ENCODE results near the gene TCF20. TPM values are rescaled to one million over a fixed set of nuclear protein-coding genes. Genes with fewer than 3 reads are reported as not detected.

The TCF20 gene
- total RNA-seq, 3 donors from 2014 or later, result 24.2 to 43.3 (median 36.1) TPM

- no peaks in the 10 kb centered on the region for H3K4me1 ChIP-seq
- no peaks in the 10 kb centered on the region for H3K27me3 ChIP-seq
- intact Hi-C loops (cut with DNase I; ENCODE audit: low total_unique reads), result no loop called here
- H3K27ac ChIP-seq, result no peak overlapping the region
- TF ChIP-seq CTCF (IDR thresholded peaks at IDR 0.05), result no peak
- TF ChIP-seq POLR2AphosphoS5 (IDR thresholded peaks at IDR 0.05), result no peak
- no peak for TF ChIP-seq POLR2A (IDR thresholded peaks at IDR 0.05)
- no peaks in the 10 kb centered on the region for H3K9me3 ChIP-seq
- DNase-seq (ENCODE audit: low spot score in 2 of 2), result no peak
- H3K4me3 ChIP-seq, result no peak overlapping the region
- H3K36me3 ChIP-seq, result no peaks in the 10 kb centered on the region
Measured at GRCh38 chr22:42261296-42261695, 9.2 kb downstream of the TCF20 start.

DNA sequence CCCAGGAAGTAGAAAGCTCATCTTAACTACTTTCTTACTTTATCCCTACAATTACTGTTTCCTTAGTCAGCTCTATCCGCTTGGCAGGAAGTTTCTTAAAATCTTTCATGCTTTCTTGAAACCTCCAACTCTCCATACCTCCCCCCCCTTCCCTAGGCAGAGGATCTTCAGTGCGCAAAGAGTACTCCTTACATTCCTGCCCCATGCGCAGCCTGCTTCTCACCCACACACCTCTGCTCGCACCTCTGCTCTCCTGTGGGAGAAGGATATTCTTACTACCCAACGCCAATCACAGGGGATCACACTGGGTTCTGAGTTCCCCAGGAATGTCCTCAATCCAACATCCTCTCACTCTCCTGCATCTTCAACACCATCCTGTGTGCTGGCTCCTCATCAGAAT is 12.3 kb downstream of the TCF20 start:
- Histone ChIP-seq H3K27ac (no peak overlapping the region), H3K9me3 (no peaks in the 10 kb centered on the region), H3K4me1 (no peaks in the 10 kb centered on the region), H3K36me3 (no peaks in the 10 kb centered on the region), H3K27me3 (no peaks in the 10 kb centered on the region), H3K4me3 (no peak overlapping the region)
- intact Hi-C loops (cut with DNase I; ENCODE audit: low total_unique reads), result no loop called here
- TF ChIP-seq CTCF (IDR thresholded peaks at IDR 0.05) (no peak), POLR2AphosphoS5 (IDR thresholded peaks at IDR 0.05) (no peak), POLR2A (IDR thresholded peaks at IDR 0.05) (no peak)
- DNase-seq (ENCODE audit: low spot score in 2 of 2), result no peak

GRCh38 chr22:42257386-42257785 is 13.1 kb downstream of the TCF20 start:
- Histone ChIP-seq H3K9me3 (no peaks in the 10 kb centered on the region), H3K27ac (no peak overlapping the region), H3K4me3 (no peak overlapping the region), H3K36me3 (no peaks in the 10 kb centered on the region), H3K27me3 (no peaks in the 10 kb centered on the region), H3K4me1 (no peaks in the 10 kb centered on the region)
- no peak for DNase-seq (ENCODE audit: low spot score in 2 of 2)
- TF ChIP-seq POLR2A (IDR thresholded peaks at IDR 0.05) (no peak), CTCF (IDR thresholded peaks at IDR 0.05) (no peak), POLR2AphosphoS5 (IDR thresholded peaks at IDR 0.05) (no peak)
- intact Hi-C loops (cut with DNase I; ENCODE audit: low total_unique reads), result no loop called here

DNA sequence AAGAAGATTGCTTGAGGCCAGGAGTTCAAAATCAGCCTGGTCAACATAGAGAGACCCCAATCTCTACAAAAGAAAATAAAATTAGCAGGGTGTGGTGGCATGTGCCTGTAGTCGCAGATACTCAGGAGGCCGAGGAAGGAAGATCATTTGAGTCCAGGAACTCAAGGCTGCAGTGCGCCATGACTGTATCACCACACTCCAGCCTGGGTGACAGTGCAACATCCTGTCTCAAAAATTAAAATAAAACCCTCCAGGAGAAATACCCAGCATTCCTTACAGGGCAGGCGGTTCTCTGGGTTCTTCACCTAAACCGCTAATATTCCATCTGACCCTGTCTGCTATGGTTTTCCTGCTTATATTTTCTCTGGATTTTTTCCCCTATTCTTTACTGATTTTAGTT is 13.5 kb downstream of the TCF20 start:
- intact Hi-C loops (cut with DNase I; ENCODE audit: low total_unique reads), result no loop called here
- Histone ChIP-seq H3K27ac (no peak overlapping the region), H3K27me3 (no peaks in the 10 kb centered on the region), H3K9me3 (no peaks in the 10 kb centered on the region), H3K36me3 (no peaks in the 10 kb centered on the region), H3K4me1 (no peaks in the 10 kb centered on the region), H3K4me3 (no peak overlapping the region)
- no peak for DNase-seq (ENCODE audit: low spot score in 2 of 2)
- TF ChIP-seq POLR2A (IDR thresholded peaks at IDR 0.05) (no peak), CTCF (IDR thresholded peaks at IDR 0.05) (no peak), POLR2AphosphoS5 (IDR thresholded peaks at IDR 0.05) (no peak)

DNA sequence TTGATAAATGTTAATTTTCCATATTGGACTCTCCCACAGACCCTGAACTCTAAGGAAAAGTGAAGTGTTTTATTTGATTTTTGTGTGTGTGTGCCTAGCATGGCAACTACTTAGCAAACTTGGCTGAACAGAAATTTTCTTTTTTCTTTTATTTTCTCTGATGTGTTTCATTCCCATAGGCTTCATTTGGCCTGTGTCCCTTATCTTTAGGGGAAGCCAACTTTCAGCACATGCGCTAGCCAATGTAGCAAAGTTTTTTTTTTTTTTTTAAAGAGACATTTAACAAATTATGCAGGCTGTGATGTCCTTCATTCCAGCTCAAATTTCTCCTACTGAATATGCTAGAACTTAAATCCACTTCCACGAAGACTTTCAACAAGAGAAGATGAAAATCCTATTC is 14.2 kb downstream of the TCF20 start:
- intact Hi-C loops (cut with DNase I; ENCODE audit: low total_unique reads), result no loop called here
- Histone ChIP-seq H3K4me3 (no peak overlapping the region), H3K27me3 (no peaks in the 10 kb centered on the region), H3K4me1 (no peaks in the 10 kb centered on the region), H3K36me3 (no peaks in the 10 kb centered on the region), H3K27ac (no peak overlapping the region), H3K9me3 (no peaks in the 10 kb centered on the region)
- DNase-seq (ENCODE audit: low spot score in 2 of 2), result no peak
- TF ChIP-seq POLR2AphosphoS5 (IDR thresholded peaks at IDR 0.05) (no peak), POLR2A (IDR thresholded peaks at IDR 0.05) (no peak)

GRCh38 chr22:42249831-42250230 is 20.6 kb downstream of the TCF20 start:
- H3K4me1 ChIP-seq, result no peaks in the 10 kb centered on the region
- intact Hi-C loops (cut with DNase I; ENCODE audit: low total_unique reads), result no loop called here
- DNase-seq (ENCODE audit: low spot score in 2 of 2), result no peak
- H3K36me3 ChIP-seq, result no peaks in the 10 kb centered on the region
- TF ChIP-seq POLR2A (IDR thresholded peaks at IDR 0.05) (no peak), POLR2AphosphoS5 (IDR thresholded peaks at IDR 0.05) (no peak), CTCF (IDR thresholded peaks at IDR 0.05) (no peak)
- no peak overlapping the region for H3K27ac ChIP-seq
- no peak overlapping the region for H3K4me3 ChIP-seq
- no peaks in the 10 kb centered on the region for H3K9me3 ChIP-seq
- H3K27me3 ChIP-seq, result no peaks in the 10 kb centered on the region
